IMR-90 (cell line): Measurements from ENCODE around the gene FRY.

Experiments
- CEBPB ChIP-seq: IDR thresholded peaks from 2 replicates; pipeline ENCODE4 v1.6.1; 2012; ENCODE audit warnings: low read depth, low read length, improper control_type of control experiment
- CHD1 ChIP-seq: IDR thresholded peaks from 2 replicates; pipeline ENCODE4 v1.6.1; 2012; ENCODE audit warnings: low read depth, low read length, improper control_type of control experiment
- POLR2A ChIP-seq: IDR thresholded peaks from 2 replicates; pipeline ENCODE4 v1.6.1; 2012; ENCODE audit warnings: mild to moderate bottlenecking, low read depth, low read length
- SMC3 ChIP-seq: fragments of 150-350 bp; IDR thresholded peaks from 2 replicates; pipeline ENCODE4 v1.6.1; 2016; ENCODE audit warnings: low read depth, mild to moderate bottlenecking, antibody characterized with exemption, low read length, moderate library complexity
- TF ChIP-seq, protein P1 (sequence below): conservative IDR thresholded peaks from 2 replicates; pipeline ENCODE4 v1.5.1; 2012; ENCODE audit warnings: mild to moderate bottlenecking, low read depth, low read length, improper control_type of control experiment

DNA sequence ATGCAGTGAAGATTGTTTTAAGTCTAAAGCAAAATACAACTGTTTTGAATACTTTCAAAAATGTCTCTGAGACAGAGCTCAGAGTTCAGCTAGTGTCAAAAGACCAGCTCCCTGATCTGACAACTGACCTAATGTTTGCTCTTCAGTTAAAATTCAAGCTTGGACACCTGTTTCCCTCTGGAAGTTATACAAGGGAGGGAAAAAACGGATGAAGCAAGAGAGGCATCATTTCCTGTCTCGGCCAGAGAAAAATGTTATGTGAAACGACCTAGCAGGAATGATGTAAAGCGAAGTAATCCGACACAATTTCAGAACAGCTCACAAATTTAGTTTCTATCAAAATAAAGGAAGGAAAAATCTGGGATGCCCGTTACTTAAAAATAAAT, 224.1 kb downstream of the FRY start:
- TF ChIP-seq, protein P1, sequence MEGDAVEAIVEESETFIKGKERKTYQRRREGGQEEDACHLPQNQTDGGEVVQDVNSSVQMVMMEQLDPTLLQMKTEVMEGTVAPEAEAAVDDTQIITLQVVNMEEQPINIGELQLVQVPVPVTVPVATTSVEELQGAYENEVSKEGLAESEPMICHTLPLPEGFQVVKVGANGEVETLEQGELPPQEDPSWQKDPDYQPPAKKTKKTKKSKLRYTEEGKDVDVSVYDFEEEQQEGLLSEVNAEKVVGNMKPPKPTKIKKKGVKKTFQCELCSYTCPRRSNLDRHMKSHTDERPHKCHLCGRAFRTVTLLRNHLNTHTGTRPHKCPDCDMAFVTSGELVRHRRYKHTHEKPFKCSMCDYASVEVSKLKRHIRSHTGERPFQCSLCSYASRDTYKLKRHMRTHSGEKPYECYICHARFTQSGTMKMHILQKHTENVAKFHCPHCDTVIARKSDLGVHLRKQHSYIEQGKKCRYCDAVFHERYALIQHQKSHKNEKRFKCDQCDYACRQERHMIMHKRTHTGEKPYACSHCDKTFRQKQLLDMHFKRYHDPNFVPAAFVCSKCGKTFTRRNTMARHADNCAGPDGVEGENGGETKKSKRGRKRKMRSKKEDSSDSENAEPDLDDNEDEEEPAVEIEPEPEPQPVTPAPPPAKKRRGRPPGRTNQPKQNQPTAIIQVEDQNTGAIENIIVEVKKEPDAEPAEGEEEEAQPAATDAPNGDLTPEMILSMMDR: no peak
- no peak for TF ChIP-seq POLR2A
- TF ChIP-seq CHD1: no peak
- TF ChIP-seq CEBPB: peak; percentile 77
- TF ChIP-seq SMC3: no peak
